A673 (cell line): Measurements from ENCODE around the gene CHRNG. TPM values are rescaled to one million over a fixed set of nuclear protein-coding genes. Genes with fewer than 3 reads are reported as not detected.

Source experiments
- BruUV-seq: library from RNA; stranded (reverse); fragments of 400-500 nt; replicated peaks from 2 replicates; lab custom pipeline; 2021; lab: Mats Ljungman, UMichigan
- CTCF ChIA-PET: fragments of 300-600 bp; sonication (Branson Sonifier 250); formaldehyde crosslinking; loops from one replicate; lab custom pipeline; 2022; ENCODE audit warnings: antibody characterized with exemption; lab: Charles Lee
- POLR2A ChIA-PET: fragments of 300-600 bp; sonication (Branson Sonifier 250); formaldehyde crosslinking; loops from one replicate; lab custom pipeline; 2022; ENCODE audit warnings: antibody characterized with exemption; ENCODE audit not compliant: low non-redundant PET; lab: Charles Lee
- DNase-seq: peaks from one replicate; pipeline ENCODE4 v3.0.0-alpha.2; 2015; ENCODE audit warnings: low spot score
- H3K27ac ChIP-seq: fragments of 200-600 bp; sonication (generic); 2 replicates; pipeline ENCODE4 v1.5.1; 2016; ENCODE audit warnings: mixed run types, low read depth, mild to moderate bottlenecking, mixed read lengths, antibody characterized with exemption, low read length; ENCODE audit not compliant: poor library complexity, severe bottlenecking
- H3K27me3 ChIP-seq: fragments of 200-600 bp; sonication (generic); replicated peaks from 2 replicates; pipeline ENCODE4 v1.6.1; 2017; ENCODE audit warnings: mixed run types, low read depth, mild to moderate bottlenecking, mixed read lengths, antibody characterized with exemption, low read length; ENCODE audit not compliant: insufficient read depth, poor library complexity
- H3K36me3 ChIP-seq: fragments of 200-600 bp; sonication (generic); 2 replicates; pipeline ENCODE4 v1.6.1; 2016; ENCODE audit warnings: mixed run types, mild to moderate bottlenecking, mixed read lengths, antibody characterized with exemption, low read length; ENCODE audit not compliant: insufficient read depth, poor library complexity, severe bottlenecking
- H3K4me1 ChIP-seq: fragments of 200-600 bp; sonication (generic); 2 replicates; pipeline ENCODE4 v1.6.1; 2017; ENCODE audit warnings: mixed run types, mild to moderate bottlenecking, mixed read lengths, antibody characterized with exemption, low read length; ENCODE audit not compliant: insufficient read depth, poor library complexity, severe bottlenecking
- H3K4me3 ChIP-seq: fragments of 200-600 bp; sonication (generic); 2 replicates; pipeline ENCODE4 v1.5.1; 2016; ENCODE audit warnings: low read depth, mixed run types, mild to moderate bottlenecking, mixed read lengths, low read length; ENCODE audit not compliant: poor library complexity, severe bottlenecking
- H3K9me3 ChIP-seq: fragments of 200-600 bp; sonication (generic); 2 replicates; pipeline ENCODE4 v1.6.1; 2016; ENCODE audit warnings: mixed run types, low read depth, mild to moderate bottlenecking, mixed read lengths, antibody characterized with exemption, low read length; ENCODE audit not compliant: poor library complexity, severe bottlenecking
- EZH2 ChIP-seq: fragments of 200-600 bp; sonication (generic); IDR thresholded peaks from 2 replicates; pipeline ENCODE4 v1.6.1; 2017; ENCODE audit warnings: borderline replicate concordance, low read depth, mild to moderate bottlenecking, mixed read lengths, antibody characterized with exemption, low read length; ENCODE audit not compliant: poor library complexity, severe bottlenecking
- intact Hi-C: fragments of 100-400 bp; cut with micrococcal nuclease; formaldehyde crosslinking; loops from one replicate; pipeline ENCODE4 v1.10.0; 2022; ENCODE audit not compliant: unreplicated experiment
- total RNA-seq: library from RNA; stranded (reverse); gene quantifications from 2 replicates; pipeline ENCODE4 v1.2.3, GENCODE V29; 2021
- TF ChIP-seq, protein P1 (sequence below): fragments of 300-800, 200-600 bp; sonication (generic); conservative IDR thresholded peaks from 2 replicates; pipeline ENCODE4 v1.5.1; 2017; ENCODE audit warnings: low read depth, mild to moderate bottlenecking, antibody characterized with exemption, low read length, moderate library complexity, mixed read lengths

CHRNG gene
- total RNA-seq, 1 experiment from 2014 or later = not detected

GRCh38 chr2:232505856-232506255 is 33.6 kb upstream of the CHRNG start:
- H3K36me3 ChIP-seq = no peaks in the 10 kb centered on the region
- H3K27ac ChIP-seq = no peak overlapping the region
- TF ChIP-seq EZH2 = no peak
- TF ChIP-seq, protein P1, sequence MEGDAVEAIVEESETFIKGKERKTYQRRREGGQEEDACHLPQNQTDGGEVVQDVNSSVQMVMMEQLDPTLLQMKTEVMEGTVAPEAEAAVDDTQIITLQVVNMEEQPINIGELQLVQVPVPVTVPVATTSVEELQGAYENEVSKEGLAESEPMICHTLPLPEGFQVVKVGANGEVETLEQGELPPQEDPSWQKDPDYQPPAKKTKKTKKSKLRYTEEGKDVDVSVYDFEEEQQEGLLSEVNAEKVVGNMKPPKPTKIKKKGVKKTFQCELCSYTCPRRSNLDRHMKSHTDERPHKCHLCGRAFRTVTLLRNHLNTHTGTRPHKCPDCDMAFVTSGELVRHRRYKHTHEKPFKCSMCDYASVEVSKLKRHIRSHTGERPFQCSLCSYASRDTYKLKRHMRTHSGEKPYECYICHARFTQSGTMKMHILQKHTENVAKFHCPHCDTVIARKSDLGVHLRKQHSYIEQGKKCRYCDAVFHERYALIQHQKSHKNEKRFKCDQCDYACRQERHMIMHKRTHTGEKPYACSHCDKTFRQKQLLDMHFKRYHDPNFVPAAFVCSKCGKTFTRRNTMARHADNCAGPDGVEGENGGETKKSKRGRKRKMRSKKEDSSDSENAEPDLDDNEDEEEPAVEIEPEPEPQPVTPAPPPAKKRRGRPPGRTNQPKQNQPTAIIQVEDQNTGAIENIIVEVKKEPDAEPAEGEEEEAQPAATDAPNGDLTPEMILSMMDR = no peak
- no peak overlapping the region for H3K4me3 ChIP-seq
- H3K9me3 ChIP-seq = no peaks in the 10 kb centered on the region
- intact Hi-C loops = no loop called here
- peaks cover 8% of the 10 kb centered on the region for H3K4me1 ChIP-seq
- H3K27me3 ChIP-seq = peaks cover 16% of the 10 kb centered on the region
- CTCF ChIA-PET = no interaction called here
- no peak for DNase-seq
- BruUV-seq = no TSS peak
- POLR2A ChIA-PET = no interaction called here

- Histone ChIP-seq H3K27ac (no peak overlapping the region), H3K27me3 (peaks cover 16% of the 10 kb centered on the region), H3K9me3 (no peaks in the 10 kb centered on the region), H3K36me3 (no peaks in the 10 kb centered on the region), H3K4me3 (no peak overlapping the region), H3K4me1 (peaks cover 8% of the 10 kb centered on the region)
- no peak for DNase-seq
- CTCF ChIA-PET = no interaction called here
- POLR2A ChIA-PET = no interaction called here
- no TSS peak for BruUV-seq
- TF ChIP-seq, protein P1 = no peak
- no peak for TF ChIP-seq EZH2
- intact Hi-C loops = no loop called here
Observed at GRCh38 chr2:232506709-232507108, 32.8 kb upstream of the CHRNG start.

DNA sequence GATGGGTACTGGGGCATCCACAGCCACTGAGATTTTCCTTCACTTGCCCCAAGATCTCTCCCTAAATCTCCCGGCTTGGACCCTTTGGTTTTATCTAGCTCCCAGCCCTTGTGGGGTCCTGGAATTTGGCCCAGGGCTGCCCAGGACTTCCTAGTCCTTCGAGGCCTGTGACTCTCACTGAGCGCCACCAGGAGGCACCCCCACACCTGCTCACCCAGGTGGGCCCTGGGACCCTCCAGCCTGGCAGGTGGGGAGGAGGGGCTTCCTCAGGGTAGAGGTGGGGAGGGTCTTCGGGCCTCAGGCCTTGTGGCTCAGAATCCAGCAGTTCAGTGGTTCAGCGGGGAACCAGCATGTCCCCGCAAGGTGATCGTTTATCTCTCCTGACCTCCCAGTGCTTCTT is 31.2 kb upstream of the CHRNG start:
- ChIA-PET POLR2A (no interaction called here), CTCF (no interaction called here)
- intact Hi-C loops = no loop called here
- no peak overlapping the region for H3K27ac ChIP-seq
- no peaks in the 10 kb centered on the region for H3K36me3 ChIP-seq
- BruUV-seq = no TSS peak
- DNase-seq = no peak
- H3K4me3 ChIP-seq = no peak overlapping the region
- H3K27me3 ChIP-seq = peaks cover 15% of the 10 kb centered on the region
- no peak for TF ChIP-seq EZH2
- TF ChIP-seq, protein P1 = no peak
- no peaks in the 10 kb centered on the region for H3K9me3 ChIP-seq
- no peaks in the 10 kb centered on the region for H3K4me1 ChIP-seq
